Measurements from ENCODE around the gene MDK.

MDK gene

DNA sequence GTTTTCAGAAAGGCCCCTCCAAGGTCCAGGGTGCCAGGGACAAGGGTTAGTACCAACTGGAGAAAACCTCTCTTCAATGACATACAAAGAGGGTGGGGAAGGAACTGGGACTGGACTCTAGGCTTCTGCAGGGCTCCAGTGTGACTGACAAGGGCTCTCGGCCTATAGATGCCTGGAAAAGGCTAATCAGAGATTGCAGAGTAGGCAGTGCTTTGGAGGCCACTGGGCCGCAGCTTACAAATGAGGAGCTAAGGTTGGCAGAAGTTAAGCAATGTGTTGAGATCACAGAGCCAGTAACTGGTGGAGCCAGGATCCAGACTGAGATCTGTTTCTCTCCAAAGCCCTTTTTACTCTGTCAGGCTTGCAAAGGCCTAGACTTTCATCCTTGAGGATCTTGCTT lies 41.7 kb upstream of the MDK start:
- Histone ChIP-seq H3K4me1 (ENCODE audit: insufficient read depth, low read length) (peaks cover 24% of the 10 kb centered on the region), H3K4me3 (ENCODE audit: low read length) (no peak overlapping the region), H3K36me3 (ENCODE audit: insufficient read depth, low read length) (no peaks in the 10 kb centered on the region)

DNA sequence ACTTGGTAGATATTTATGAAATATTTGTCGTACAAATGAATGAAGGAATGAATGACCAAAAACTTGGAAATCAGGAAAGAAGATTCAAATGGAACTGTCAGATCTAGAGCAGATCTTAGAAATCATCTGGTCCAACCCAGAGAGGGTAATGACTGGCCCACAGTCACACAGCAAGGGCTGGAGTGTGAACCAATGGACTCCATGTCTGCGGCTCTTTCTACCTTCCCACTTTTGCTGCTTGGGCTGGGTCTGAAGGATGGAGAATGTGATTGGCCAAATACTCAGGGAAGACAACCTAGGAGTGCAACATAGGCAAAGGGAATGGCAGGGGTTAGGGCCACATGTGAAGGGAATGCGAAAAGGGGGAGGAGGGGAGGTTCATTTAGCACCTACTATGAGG lies 40.0 kb upstream of the MDK start:
- Histone ChIP-seq H3K36me3 (ENCODE audit: insufficient read depth, low read length) (no peaks in the 10 kb centered on the region), H3K4me1 (ENCODE audit: insufficient read depth, low read length) (peaks cover 18% of the 10 kb centered on the region), H3K4me3 (ENCODE audit: low read length) (no peak overlapping the region), H3K9me3 (ENCODE audit: low read length) (no peaks in the 10 kb centered on the region), H3K27me3 (ENCODE audit: insufficient read depth, low read length) (no peaks in the 10 kb centered on the region), H2AFZ (ENCODE audit: low read depth, low read length) (no peak overlapping the region)

More for the DNA sequence above, 41.7 kb upstream of the MDK start:
- Histone ChIP-seq H3K27me3 (ENCODE audit: insufficient read depth, low read length) (peaks cover 3% of the 10 kb centered on the region), H3K9me3 (ENCODE audit: low read length) (no peaks in the 10 kb centered on the region), H2AFZ (ENCODE audit: low read depth, low read length) (no peak overlapping the region)

DNA sequence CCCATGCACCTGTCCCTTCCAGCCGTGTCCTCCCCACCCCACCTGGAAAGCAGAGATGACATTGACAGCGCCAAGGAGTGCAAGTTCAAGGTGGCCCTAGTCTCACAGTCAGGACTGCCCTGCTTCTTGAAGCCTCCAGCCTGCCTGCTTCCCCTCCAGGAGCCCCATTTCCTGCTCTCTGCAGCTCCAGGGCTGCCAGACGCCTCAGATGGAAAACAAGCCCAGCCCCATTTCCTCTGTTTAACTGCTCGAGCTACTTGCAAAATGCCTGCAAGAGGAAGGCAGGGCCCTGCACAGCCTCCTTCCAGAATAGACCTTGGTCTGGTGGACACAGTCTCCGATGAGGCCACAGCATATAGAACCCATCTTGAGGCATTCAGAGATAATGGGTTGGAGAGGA lies 39.2 kb upstream of the MDK start:
- H3K9me3 ChIP-seq (ENCODE audit: low read length) = no peaks in the 10 kb centered on the region
- H3K4me1 ChIP-seq (ENCODE audit: insufficient read depth, low read length) = peaks cover 18% of the 10 kb centered on the region
- no peaks in the 10 kb centered on the region for H3K36me3 ChIP-seq (ENCODE audit: insufficient read depth, low read length)
- no peak overlapping the region for H2AFZ ChIP-seq (ENCODE audit: low read depth, low read length)
- no peaks in the 10 kb centered on the region for H3K27me3 ChIP-seq (ENCODE audit: insufficient read depth, low read length)
- no peak overlapping the region for H3K4me3 ChIP-seq (ENCODE audit: low read length)

DNA sequence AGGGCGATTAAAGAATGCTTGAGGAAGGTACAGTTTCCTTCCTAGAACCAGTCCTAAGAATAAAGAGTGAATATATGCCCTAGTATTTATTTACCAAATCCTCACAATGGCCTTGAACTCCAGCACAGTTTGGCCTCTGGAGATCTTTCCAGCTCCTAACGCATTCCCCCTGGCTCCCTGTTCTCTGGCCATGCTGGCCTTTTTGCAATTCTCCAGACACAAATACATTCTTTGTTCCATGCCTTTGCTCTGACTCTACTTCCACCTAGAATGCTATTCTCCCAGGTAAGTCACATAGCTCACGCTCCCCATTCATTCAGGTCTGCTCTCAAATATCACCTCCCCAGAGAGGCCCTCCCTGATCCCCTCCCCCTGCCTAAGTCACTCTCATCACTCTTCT lies 37.9 kb upstream of the MDK start:
- Histone ChIP-seq H3K4me3 (ENCODE audit: low read length) (no peak overlapping the region), H3K27me3 (ENCODE audit: insufficient read depth, low read length) (no peaks in the 10 kb centered on the region), H3K9me3 (ENCODE audit: low read length) (no peaks in the 10 kb centered on the region), H3K4me1 (ENCODE audit: insufficient read depth, low read length) (peaks cover 23% of the 10 kb centered on the region), H2AFZ (ENCODE audit: low read depth, low read length) (no peak overlapping the region), H3K36me3 (ENCODE audit: insufficient read depth, low read length) (no peaks in the 10 kb centered on the region)

DNA sequence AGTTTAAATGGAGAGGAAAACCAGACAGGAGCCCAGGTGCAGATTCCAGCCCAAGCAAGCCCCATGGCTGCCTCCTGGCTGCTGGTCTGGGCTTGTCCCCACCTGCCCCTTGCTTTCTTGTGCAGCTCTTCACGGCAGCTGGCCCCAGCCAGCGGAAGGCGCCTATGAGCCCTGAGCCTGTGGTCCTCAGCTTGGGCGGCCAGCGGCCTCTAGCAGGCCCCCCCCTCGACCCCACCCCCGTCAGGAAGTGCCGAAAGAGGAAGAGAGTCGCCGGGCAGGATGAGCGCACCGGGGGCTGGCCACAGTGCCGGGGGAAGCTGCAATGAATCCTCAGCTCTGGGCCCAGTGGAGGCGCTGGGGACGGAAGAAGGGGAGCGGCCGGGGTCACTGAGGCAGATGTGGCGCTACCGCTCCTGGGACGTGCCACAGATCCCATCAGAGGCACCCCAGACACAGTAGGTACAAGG lies 36.3 kb upstream of the MDK start:
- Histone ChIP-seq H3K4me3 (ENCODE audit: low read length) (no peak overlapping the region), H2AFZ (ENCODE audit: low read depth, low read length) (no peak overlapping the region), H3K4me1 (ENCODE audit: insufficient read depth, low read length) (peaks cover 9% of the 10 kb centered on the region), H3K27me3 (ENCODE audit: insufficient read depth, low read length) (no peaks in the 10 kb centered on the region), H3K36me3 (ENCODE audit: insufficient read depth, low read length) (no peaks in the 10 kb centered on the region), H3K9me3 (ENCODE audit: low read length) (no peaks in the 10 kb centered on the region)

DNA sequence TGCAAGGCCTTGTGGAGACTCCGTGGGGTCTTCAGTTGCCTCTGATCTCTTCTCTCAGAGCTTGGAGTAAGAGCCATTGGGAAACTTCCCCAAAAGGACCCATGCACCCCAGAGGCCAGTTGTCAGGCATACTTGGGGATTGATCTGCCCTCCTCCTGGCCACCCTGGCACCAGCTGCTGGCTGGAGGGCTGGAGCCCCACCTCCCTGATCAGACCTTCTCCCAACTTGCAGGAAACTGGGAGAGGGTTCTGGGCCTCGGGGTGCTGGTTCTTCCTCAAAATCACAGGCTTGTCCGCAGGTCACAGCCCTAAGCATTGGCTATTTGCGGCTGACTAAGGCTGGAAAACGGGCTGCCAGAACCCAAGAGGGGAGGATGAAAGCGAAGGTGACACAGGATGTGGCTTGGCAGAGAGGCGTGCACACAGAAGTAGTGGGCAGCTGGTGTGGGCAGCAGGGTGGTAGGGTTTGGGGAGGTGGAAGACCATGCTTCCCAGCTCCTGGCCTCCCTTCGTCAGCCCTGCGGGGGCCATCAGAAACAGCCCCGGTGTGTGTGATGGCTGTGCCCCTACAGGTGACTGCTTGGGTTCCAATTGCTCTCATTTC lies 35.5 kb upstream of the MDK start:
- Histone ChIP-seq H2AFZ (ENCODE audit: low read depth, low read length) (no peak overlapping the region), H3K9me3 (ENCODE audit: low read length) (no peaks in the 10 kb centered on the region), H3K4me3 (ENCODE audit: low read length) (no peak overlapping the region), H3K4me1 (ENCODE audit: insufficient read depth, low read length) (peaks cover 9% of the 10 kb centered on the region), H3K36me3 (ENCODE audit: insufficient read depth, low read length) (no peaks in the 10 kb centered on the region), H3K27me3 (ENCODE audit: insufficient read depth, low read length) (no peaks in the 10 kb centered on the region)

DNA sequence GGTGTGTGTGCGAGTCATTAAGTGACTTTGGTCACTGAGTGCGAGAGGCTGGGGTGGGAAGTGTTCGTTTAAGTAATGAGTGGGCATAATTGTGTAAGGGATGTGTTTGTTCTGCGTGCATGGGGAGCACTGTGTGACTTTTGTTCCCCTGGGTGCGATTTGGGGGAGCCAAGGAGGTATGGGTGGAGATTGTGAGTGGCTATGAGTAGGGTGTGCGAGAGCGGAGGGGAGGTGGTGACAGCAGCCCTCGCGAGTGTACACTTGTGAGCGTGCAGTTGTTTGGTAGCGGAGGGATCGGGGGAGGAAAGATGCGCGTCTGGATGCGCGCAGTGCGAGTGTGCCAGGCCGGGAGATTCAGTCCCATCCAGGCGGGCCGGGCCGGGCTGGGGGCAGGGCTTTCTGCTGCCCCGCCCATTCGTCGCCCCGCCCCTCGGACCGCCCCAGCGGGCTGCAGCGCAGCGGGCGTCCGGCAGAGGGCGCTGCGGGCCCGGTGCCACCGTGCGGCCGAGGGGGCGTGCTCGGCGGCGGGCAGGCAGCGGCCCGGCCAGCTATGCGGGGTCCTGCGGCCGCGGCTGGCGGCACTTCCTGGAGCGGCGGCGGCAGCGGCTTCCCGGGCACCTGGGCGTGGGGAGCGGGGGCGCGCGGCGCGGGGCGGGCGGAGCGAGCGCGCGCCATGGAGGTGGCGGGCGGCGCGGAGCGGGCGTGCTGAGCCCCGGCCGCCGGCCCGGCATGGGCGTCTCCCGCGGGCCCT lies 34.4 kb upstream of the MDK start, which contains the start of gene DGKZ:
Gene DGKZ (plus strand): TSS at position 578 of the 751 bp plus-strand sequence. CDS start 197 bp downstream, outside the sequence.
- Histone ChIP-seq H3K4me3 (ENCODE audit: low read length) (peak within 1 kb of the TSS; percentile 86), H3K4me1 (ENCODE audit: insufficient read depth, low read length) (peaks cover 9% of the 10 kb centered on the region), H3K27me3 (ENCODE audit: insufficient read depth, low read length) (no peaks in the 10 kb centered on the region), H3K36me3 (ENCODE audit: insufficient read depth, low read length) (no peaks in the 10 kb centered on the region), H2AFZ (ENCODE audit: low read depth, low read length) (peak within 1 kb of the TSS; percentile 15), H3K9me3 (ENCODE audit: low read length) (no peaks in the 10 kb centered on the region)

DNA sequence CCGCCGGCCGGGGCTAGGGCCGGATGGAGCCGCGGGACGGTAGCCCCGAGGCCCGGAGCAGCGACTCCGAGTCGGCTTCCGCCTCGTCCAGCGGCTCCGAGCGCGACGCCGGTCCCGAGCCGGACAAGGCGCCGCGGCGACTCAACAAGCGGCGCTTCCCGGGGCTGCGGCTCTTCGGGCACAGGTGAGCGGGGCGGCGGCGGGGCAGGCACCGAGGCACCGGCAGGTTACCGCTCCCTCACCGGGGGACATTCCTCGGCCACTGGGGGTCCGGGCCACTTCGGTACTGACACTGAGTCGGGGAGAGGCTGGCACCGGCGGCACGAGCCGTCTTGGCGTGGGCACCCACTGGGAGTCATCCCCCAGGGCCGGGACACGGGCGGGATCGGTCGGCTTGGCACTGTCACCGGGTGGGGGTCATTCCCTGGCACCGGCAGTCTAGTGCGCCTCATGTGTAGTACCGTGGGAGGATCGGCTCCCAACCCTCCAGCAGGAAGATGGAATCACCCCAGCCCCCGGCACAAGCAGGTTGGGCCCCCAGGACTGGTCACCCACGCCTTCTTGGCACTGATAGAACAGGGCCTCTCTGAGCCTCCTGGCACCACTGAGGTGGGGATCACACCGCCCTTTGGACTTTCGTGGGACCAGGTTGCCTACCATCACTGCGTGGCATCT lies 33.7 kb upstream of the MDK start:
- Histone ChIP-seq H3K36me3 (ENCODE audit: insufficient read depth, low read length) (no peaks in the 10 kb centered on the region), H3K4me3 (ENCODE audit: low read length) (peak overlapping the region; percentile 86), H3K4me1 (ENCODE audit: insufficient read depth, low read length) (peaks cover 9% of the 10 kb centered on the region), H3K9me3 (ENCODE audit: low read length) (no peaks in the 10 kb centered on the region), H2AFZ (ENCODE audit: low read depth, low read length) (peak overlapping the region; percentile 15), H3K27me3 (ENCODE audit: insufficient read depth, low read length) (no peaks in the 10 kb centered on the region)

DNA sequence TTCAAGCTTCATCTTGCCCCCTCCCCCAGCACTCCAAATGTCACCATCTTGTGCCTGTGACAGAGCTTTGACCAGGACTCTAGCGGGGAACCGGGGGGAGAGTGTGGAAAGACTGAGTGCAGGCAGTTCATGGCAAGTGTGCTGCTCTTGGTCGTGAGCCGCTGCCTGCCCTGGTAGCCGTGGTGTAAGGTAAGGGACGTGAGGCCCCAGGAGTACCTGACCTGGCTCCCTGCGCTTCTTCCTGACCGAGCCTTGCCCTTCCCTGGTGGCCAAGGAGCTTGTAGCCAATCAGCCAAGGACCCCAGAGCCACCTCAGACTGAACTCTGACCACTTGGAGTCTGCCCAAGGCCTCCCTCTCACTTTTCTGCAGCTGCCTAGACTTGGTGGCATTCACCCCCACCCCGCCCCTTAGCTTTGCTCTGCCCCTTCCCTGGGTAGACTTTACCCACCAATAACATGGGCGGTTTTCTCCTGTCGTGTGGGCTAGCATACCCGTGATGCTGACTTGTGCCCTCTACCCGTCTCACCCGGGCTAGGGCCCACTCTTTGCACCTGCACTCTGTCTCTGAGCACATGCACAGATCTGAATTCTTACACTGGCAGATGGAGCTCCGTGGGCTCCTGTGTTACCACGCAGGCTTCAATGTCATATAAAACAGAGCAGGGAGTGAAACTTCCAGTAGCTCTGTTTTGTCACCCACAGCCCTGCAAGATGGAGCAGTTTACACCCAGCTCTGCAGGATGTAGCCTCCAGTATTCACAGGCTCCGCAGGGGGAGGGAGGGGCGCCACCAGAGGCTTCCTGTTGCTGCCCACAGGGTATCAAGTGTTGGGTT lies 32.7 kb upstream of the MDK start:
- Histone ChIP-seq H3K9me3 (ENCODE audit: low read length) (no peaks in the 10 kb centered on the region), H3K36me3 (ENCODE audit: insufficient read depth, low read length) (no peaks in the 10 kb centered on the region), H3K4me1 (ENCODE audit: insufficient read depth, low read length) (peaks cover 9% of the 10 kb centered on the region), H3K27me3 (ENCODE audit: insufficient read depth, low read length) (no peaks in the 10 kb centered on the region), H2AFZ (ENCODE audit: low read depth, low read length) (no peak overlapping the region), H3K4me3 (ENCODE audit: low read length) (peak overlapping the region; percentile 86)

DNA sequence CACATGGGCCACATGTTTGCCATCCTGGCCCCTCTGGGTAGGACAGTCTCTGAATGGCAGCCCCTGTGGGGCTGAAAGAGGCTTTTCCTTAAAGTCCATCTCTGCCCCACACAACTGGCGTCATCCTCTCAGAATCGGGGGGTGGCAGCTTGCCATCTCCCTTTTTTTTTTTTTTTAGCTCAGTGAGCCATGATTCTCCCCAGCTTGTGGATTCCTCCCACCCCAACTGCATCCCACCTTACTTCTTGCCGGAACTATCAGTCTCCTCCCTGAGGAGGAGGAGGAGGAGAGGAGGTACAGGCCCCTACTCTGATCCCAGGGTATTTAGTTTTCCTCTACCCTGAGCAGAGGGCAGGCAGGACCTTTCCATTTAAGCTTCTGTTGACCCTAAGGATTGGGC lies 30.8 kb upstream of the MDK start:
- Histone ChIP-seq H3K4me1 (ENCODE audit: insufficient read depth, low read length) (peaks cover 9% of the 10 kb centered on the region), H3K4me3 (ENCODE audit: low read length) (no peak overlapping the region), H3K36me3 (ENCODE audit: insufficient read depth, low read length) (no peaks in the 10 kb centered on the region), H3K9me3 (ENCODE audit: low read length) (no peaks in the 10 kb centered on the region), H3K27me3 (ENCODE audit: insufficient read depth, low read length) (no peaks in the 10 kb centered on the region), H2AFZ (ENCODE audit: low read depth, low read length) (no peak overlapping the region)

DNA sequence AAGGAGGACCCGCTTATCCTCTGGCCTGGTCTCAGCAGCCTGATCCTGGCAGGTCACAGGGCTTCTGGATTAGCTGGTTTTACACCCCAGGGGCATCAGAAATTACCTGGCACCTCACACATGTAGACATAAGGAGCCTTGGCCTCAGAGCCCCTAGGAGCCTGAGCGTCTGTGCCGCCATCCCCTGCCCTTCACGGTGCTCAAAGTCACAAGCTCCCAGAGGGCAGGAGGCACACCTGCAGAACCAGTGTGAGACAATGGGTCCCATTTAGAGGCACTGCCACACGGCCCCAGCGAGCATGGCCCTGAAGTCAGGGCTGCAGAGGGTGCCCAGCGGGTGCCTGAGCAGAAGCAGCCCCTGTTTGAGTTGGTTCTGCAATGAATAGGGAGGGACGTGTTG lies 30.3 kb upstream of the MDK start:
- Histone ChIP-seq H2AFZ (ENCODE audit: low read depth, low read length) (no peak overlapping the region), H3K4me3 (ENCODE audit: low read length) (no peak overlapping the region), H3K27me3 (ENCODE audit: insufficient read depth, low read length) (no peaks in the 10 kb centered on the region), H3K9me3 (ENCODE audit: low read length) (no peaks in the 10 kb centered on the region), H3K36me3 (ENCODE audit: insufficient read depth, low read length) (no peaks in the 10 kb centered on the region), H3K4me1 (ENCODE audit: insufficient read depth, low read length) (peaks cover 9% of the 10 kb centered on the region)

DNA sequence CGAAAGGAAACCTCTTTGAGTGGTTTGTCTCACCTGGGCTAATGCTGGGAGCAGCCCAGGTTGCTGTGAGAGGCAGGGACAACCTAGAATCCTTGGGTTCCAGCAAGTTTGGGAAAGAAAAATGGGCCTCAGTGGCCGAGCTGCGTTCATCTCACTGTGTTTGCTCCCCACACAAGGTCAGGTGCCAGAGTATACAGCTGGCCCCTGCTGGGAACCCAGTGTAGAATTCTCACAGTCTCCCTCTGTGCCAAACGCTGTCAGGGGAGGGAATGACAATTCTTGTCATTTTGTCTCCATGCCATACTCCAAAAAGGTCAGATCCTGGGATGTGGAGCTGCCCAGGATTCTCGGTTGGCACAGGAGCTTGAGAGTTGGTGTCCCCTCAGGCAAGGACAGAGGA lies 29.9 kb upstream of the MDK start:
- Histone ChIP-seq H3K4me3 (ENCODE audit: low read length) (no peak overlapping the region), H3K9me3 (ENCODE audit: low read length) (no peaks in the 10 kb centered on the region), H2AFZ (ENCODE audit: low read depth, low read length) (no peak overlapping the region), H3K27me3 (ENCODE audit: insufficient read depth, low read length) (no peaks in the 10 kb centered on the region), H3K36me3 (ENCODE audit: insufficient read depth, low read length) (no peaks in the 10 kb centered on the region), H3K4me1 (ENCODE audit: insufficient read depth, low read length) (peaks cover 9% of the 10 kb centered on the region)
